Activated CD8-positive, alpha-beta T cell treated with anti-CD3 and anti-CD28 coated beads for 36 hours (primary cell): ENCODE measurements around the gene ANO7. TPM values are rescaled to one million over a fixed set of nuclear protein-coding genes. Genes with fewer than 3 reads are reported as not detected.

Experiments
- ATAC-seq: fragments of 200-7000 bp; cut with Tn5 transposase; one replicate; pipeline ENCODE4 v1.10.0; 2021; ENCODE audit warnings: mild to moderate bottlenecking, moderate library complexity
- CTCF ChIA-PET: fragments of 350-600 bp; sonication (Branson Sonifier 250); formaldehyde crosslinking; loops from one replicate; lab custom pipeline; 2021; ENCODE audit warnings: antibody characterized with exemption; lab: Charles Lee
- POLR2A ChIA-PET: fragments of 350-600 bp; sonication (Branson Sonifier 250); formaldehyde crosslinking; loops from one replicate; lab custom pipeline; 2021; ENCODE audit warnings: antibody characterized with exemption; lab: Charles Lee
- DNase-seq: peaks from one replicate; pipeline ENCODE4 v3.0.0-alpha.2; 2020
- H3K27ac Mint-ChIP-seq: one replicate; pipeline ENCODE4 v1.8.0; 2021; ENCODE audit warnings: mild to moderate bottlenecking, mixed read lengths
- H3K27me3 Mint-ChIP-seq: one replicate; pipeline ENCODE4 v1.8.0; 2021; ENCODE audit warnings: mixed read lengths
- H3K36me3 Mint-ChIP-seq: one replicate; pipeline ENCODE4 v1.8.0; 2021; ENCODE audit warnings: low read depth, mixed read lengths
- H3K4me1 Mint-ChIP-seq: one replicate; pipeline ENCODE4 v1.8.0; 2021; ENCODE audit warnings: low read depth, mixed read lengths
- H3K4me3 Mint-ChIP-seq: one replicate; pipeline ENCODE4 v1.8.0; 2021; ENCODE audit warnings: mild to moderate bottlenecking, moderate library complexity, mixed read lengths
- H3K9me3 Mint-ChIP-seq: one replicate; pipeline ENCODE4 v1.8.0; 2021; ENCODE audit warnings: mixed read lengths
- intact Hi-C: fragments of 100-400 bp; cut with micrococcal nuclease; formaldehyde crosslinking; loops from one replicate; pipeline ENCODE4 v1.10.0; 2022
- total RNA-seq, 2 experiments: library from RNA; stranded (reverse); gene quantifications; one replicate each; pipeline ENCODE4 v1.2.3, GENCODE V29; 2021
- TF ChIP-seq, protein P1 (sequence below): fragments of 200-600 bp; IDR thresholded peaks from one replicate; pipeline ENCODE4 v1.8.0; 2022; ENCODE audit warnings: antibody characterized with exemption, mild to moderate bottlenecking

Gene ANO7
- total RNA-seq, 2 experiments from 2014 or later = 5.1 to 5.4 TPM

DNA sequence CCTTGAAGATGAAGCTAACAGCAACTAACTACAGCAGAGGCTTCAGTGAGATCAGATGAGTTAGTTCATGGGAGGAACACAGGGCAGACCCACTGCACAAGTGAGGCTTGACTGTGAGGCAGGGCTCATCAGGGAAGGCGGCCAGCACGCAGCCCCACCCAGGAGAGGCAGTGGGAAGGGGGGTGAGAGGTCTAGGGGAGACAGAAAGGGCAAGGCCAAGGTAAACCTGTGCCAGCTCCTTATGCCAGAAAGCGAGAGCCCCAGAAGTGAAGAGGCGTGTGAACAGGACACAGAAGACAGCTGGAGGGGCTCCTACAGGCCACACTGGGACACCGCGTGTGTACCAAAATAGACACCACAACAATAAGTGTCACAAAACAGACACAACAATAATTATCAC lies 48.6 kb downstream of the ANO7 start:
- ATAC-seq (no peak), DNase-seq (no peak)
- H3K36me3 Mint-ChIP-seq = peaks cover 79% of the 10 kb centered on the region
- POLR2A ChIA-PET = interaction anchor here (1.1 kb wide), 1 partner anchor 13 kb away, joined by 4 read pairs; no protein-coding TSS in a partner anchor
- TF ChIP-seq, protein P1, sequence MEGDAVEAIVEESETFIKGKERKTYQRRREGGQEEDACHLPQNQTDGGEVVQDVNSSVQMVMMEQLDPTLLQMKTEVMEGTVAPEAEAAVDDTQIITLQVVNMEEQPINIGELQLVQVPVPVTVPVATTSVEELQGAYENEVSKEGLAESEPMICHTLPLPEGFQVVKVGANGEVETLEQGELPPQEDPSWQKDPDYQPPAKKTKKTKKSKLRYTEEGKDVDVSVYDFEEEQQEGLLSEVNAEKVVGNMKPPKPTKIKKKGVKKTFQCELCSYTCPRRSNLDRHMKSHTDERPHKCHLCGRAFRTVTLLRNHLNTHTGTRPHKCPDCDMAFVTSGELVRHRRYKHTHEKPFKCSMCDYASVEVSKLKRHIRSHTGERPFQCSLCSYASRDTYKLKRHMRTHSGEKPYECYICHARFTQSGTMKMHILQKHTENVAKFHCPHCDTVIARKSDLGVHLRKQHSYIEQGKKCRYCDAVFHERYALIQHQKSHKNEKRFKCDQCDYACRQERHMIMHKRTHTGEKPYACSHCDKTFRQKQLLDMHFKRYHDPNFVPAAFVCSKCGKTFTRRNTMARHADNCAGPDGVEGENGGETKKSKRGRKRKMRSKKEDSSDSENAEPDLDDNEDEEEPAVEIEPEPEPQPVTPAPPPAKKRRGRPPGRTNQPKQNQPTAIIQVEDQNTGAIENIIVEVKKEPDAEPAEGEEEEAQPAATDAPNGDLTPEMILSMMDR = no peak
- no peak overlapping the region for H3K4me3 Mint-ChIP-seq
- CTCF ChIA-PET = interaction anchor here (1.0 kb wide), 1 partner anchor 25 kb away, joined by 3 read pairs; no protein-coding TSS in a partner anchor
- intact Hi-C loops = no loop called here
- no peaks in the 10 kb centered on the region for H3K4me1 Mint-ChIP-seq
- no peak overlapping the region for H3K27ac Mint-ChIP-seq
- no peaks in the 10 kb centered on the region for H3K27me3 Mint-ChIP-seq
- H3K9me3 Mint-ChIP-seq = no peaks in the 10 kb centered on the region

DNA sequence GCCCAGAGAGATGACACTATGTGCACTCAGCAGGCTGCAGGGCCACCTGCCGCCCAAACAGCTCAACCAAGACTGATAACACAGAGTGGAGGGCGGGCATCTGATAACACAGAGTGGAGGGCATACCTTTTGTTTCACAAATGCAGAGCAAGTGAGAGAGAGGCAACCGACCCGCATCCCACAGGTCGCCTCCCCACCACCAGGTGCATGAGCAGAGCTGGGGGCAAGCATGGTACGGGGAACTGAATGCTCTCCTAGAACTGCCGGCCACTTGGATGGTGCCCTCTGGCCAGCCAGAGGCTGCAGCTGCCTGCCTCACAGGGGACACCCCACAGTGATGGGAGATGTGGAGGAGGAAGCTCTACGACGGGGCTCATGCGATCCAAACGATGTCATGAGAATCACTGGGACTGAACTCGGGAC lies 49.5 kb downstream of the ANO7 start:
- Mint-ChIP-seq H3K36me3 (peaks cover 85% of the 10 kb centered on the region), H3K27me3 (no peaks in the 10 kb centered on the region), H3K4me3 (no peak overlapping the region), H3K27ac (no peak overlapping the region), H3K9me3 (no peaks in the 10 kb centered on the region), H3K4me1 (no peaks in the 10 kb centered on the region)
- intact Hi-C loops = no loop called here
- TF ChIP-seq, protein P1 = no peak
- ChIA-PET POLR2A (no interaction called here), CTCF (no interaction called here)
- ATAC-seq (no peak), DNase-seq (no peak)

DNA sequence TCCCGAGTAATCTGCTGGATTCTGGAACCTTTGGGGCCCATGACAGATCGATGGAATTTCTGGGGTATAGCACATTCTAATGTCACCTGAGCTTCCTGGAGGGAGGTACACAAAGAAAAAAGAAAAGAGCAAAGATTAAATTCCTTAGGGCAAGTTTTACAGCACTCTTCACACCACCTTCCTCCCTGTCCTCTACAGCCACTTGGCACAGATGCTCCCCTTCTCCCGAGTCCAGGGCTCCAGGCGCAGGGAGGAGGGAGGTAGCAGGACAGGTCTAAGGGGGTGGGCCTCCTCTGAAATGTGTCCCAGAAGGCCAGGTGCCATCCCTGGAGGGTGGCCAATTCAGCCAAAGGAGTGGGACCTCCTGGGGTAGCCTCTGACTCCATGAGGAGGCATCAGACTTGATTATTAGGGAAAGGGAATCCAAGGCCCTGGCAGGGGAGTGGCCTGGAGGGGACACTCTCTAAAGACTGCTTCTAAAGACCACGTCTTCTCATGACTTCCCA lies 50.3 kb downstream of the ANO7 start:
- TF ChIP-seq, protein P1 = no peak
- ChIA-PET CTCF (no interaction called here), POLR2A (interaction anchor here (1.2 kb wide), 1 partner anchor 71 kb away, joined by 3 read pairs; no protein-coding TSS in a partner anchor)
- Mint-ChIP-seq H3K27ac (no peak overlapping the region), H3K27me3 (no peaks in the 10 kb centered on the region), H3K36me3 (peaks cover 84% of the 10 kb centered on the region), H3K4me3 (no peak overlapping the region), H3K9me3 (no peaks in the 10 kb centered on the region), H3K4me1 (no peaks in the 10 kb centered on the region)
- ATAC-seq (no peak), DNase-seq (no peak)
- intact Hi-C loops = no loop called here

DNA sequence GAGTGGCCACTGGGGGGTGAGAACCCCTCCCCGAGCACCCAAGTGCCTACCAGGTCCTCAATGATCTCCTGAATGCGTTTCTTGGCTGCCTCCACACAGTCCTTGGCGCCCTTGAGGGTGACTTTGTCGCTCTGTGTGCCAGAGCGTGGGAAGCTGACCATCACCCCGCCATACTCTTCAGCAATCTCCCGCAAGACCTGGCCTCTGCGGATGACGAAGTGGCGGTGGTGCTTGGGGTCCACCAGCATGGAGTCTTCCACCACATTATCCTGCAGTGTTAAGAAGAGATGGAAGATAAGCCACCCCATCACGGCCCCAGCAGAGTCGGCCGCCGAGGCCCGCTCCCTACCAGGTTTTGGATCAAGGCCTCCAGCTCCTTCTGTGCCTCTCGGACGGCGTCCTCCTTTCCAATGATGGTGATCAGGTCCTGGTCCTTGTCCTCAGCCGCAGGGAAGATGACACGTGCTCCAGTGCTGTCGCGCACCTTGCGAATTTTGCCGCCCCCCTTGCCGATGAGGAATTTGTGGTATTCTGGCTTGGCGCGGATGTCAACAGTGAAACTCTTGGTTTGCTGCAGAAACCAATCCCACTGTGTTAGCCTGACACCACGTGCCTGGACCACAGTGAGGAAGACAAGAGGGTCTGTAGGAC lies 51.2 kb downstream of the ANO7 start:
- POLR2A ChIA-PET = interaction anchor here (1.2 kb wide), 1 partner anchor 72 kb away, joined by 3 read pairs; no protein-coding TSS in a partner anchor
- intact Hi-C loops = no loop called here
- Mint-ChIP-seq H3K9me3 (no peaks in the 10 kb centered on the region), H3K4me1 (no peaks in the 10 kb centered on the region), H3K4me3 (no peak overlapping the region), H3K36me3 (peaks cover 84% of the 10 kb centered on the region), H3K27ac (no peak overlapping the region), H3K27me3 (no peaks in the 10 kb centered on the region)
- DNase-seq (no peak), ATAC-seq (no peak)
- CTCF ChIA-PET = no interaction called here
- TF ChIP-seq, protein P1 = no peak

DNA sequence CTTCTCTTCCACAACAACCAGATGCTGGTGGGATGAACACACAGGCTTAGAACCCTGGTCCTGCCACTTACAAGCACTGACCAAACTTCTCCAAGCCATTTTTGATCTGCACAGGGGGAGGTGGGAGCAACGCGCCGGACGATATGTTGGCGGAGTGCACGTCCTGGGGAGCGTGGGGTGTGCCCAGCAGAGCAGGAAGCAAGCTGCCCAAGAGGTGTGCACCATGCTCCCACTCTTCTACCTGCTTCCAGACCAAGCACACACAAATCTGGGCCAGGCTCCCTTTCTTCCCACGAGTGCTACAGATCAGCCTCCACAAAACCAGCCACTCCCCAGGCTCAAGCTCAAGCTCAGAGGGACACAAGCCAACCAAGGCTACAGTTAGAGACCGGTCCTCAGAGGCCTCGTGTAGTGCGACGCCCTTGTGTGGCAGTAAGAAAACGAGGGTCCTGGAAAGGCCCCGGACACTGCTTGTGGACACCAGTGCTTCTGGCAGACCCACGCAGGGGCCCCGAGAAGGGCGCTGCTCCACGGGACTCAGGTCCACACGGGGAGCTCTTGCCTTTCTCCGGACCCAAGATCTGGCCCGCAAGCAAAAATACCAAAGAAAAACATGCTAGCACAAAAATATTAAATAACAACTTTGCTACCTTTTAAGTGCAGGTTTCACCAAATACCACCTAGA lies 52.0 kb downstream of the ANO7 start:
- intact Hi-C loops = no loop called here
- Mint-ChIP-seq H3K9me3 (no peaks in the 10 kb centered on the region), H3K27me3 (no peaks in the 10 kb centered on the region), H3K4me3 (no peak overlapping the region), H3K27ac (no peak overlapping the region), H3K4me1 (no peaks in the 10 kb centered on the region), H3K36me3 (peaks cover 78% of the 10 kb centered on the region)
- DNase-seq (no peak), ATAC-seq (no peak)
- ChIA-PET POLR2A (no interaction called here), CTCF (no interaction called here)
- TF ChIP-seq, protein P1 = no peak
